Endothelial cell of umbilical vein (primary cell): Measurements from ENCODE around the gene LRRK1. TPM values are rescaled to one million over a fixed set of nuclear protein-coding genes. Genes with fewer than 3 reads are reported as not detected.

Source experiments
- BruUV-seq: library from RNA; stranded (reverse); fragments of 400-500 nt; replicated peaks from 2 replicates; lab custom pipeline; 2021; lab: Mats Ljungman, UMichigan
- CTCF ChIA-PET: fragments of 300-600, 350-600 bp; sonication (Branson Sonifier 250); formaldehyde crosslinking; loops from one replicate; lab custom pipeline; 2021; ENCODE audit warnings: antibody characterized with exemption, inconsistent platforms; lab: Charles Lee
- POLR2A ChIA-PET: fragments of 300-600, 350-600 bp; sonication (Branson Sonifier 250); formaldehyde crosslinking; loops from one replicate; lab custom pipeline; 2021; ENCODE audit warnings: antibody characterized with exemption, inconsistent platforms; lab: Charles Lee
- DNase-seq: peaks from one replicate; pipeline ENCODE4 v3.0.0-alpha.2; 2011; ENCODE audit warnings: low read depth, low spot score
- FAIRE-seq: peaks from 2 replicates; lab custom pipeline; 2011; peaks lifted over from hg19 to GRCh38; lab: Jason Lieb, UNC
- H2AFZ ChIP-seq: 2 replicates; pipeline ENCODE4 v1.6.0; 2012; ENCODE audit warnings: low read depth, low read length, control low read depth, inconsistent platforms
- H3K27ac ChIP-seq: 2 replicates; pipeline ENCODE4 v1.5.1; 2011; ENCODE audit warnings: low read depth, mild to moderate bottlenecking, control low read depth, low read length, moderate library complexity; ENCODE audit not compliant: insufficient read depth
- H3K27me3 ChIP-seq, 2 experiments: 2 replicates each; pipeline versions ENCODE4 v1.6.0 to v1.6.1; 2011; ENCODE audit warnings: low read length in 2 of 2, mixed read lengths in 1 of 2; ENCODE audit not compliant: control insufficient read depth in 2 of 2, insufficient read depth in 2 of 2
- H3K36me3 ChIP-seq, 2 experiments: 2 replicates in 1 of 2; 3 replicates in 1 of 2; pipeline ENCODE4 v1.5.1; 2011; ENCODE audit warnings: low read length in 2 of 2, mild to moderate bottlenecking in 1 of 2, moderate library complexity in 1 of 2; ENCODE audit not compliant: control insufficient read depth in 2 of 2, insufficient read depth in 2 of 2; ENCODE audit errors: extremely low read depth in 1 of 2
- H3K4me1 ChIP-seq: 3 replicates; pipeline ENCODE4 v1.5.1; 2011; ENCODE audit warnings: mild to moderate bottlenecking, low read length; ENCODE audit not compliant: control insufficient read depth, insufficient read depth; ENCODE audit errors: extremely low read depth
- H3K4me2 ChIP-seq: 2 replicates; pipeline ENCODE4 v1.6.1; 2011; ENCODE audit warnings: low read length, control low read depth, mixed read lengths; ENCODE audit not compliant: insufficient read depth
- H3K4me3 ChIP-seq, 3 experiments: fragments of 200-600 bp in 1 of 3; sonication (generic), shearing (Covaris generic) in 1 of 3; replicated peaks in 1 of 3; 2 replicates each; pipeline ENCODE4 v1.5.1; 2011 to 2016; ENCODE audit warnings: control low read depth in 3 of 3, low read length in 3 of 3, mild to moderate bottlenecking in 2 of 3, inconsistent platforms in 1 of 3, low read depth in 1 of 3, moderate library complexity in 1 of 3; ENCODE audit not compliant: insufficient read depth in 1 of 3
- H3K79me2 ChIP-seq: 2 replicates; pipeline ENCODE4 v1.6.0; 2012; ENCODE audit warnings: low read length, inconsistent platforms; ENCODE audit not compliant: control insufficient read depth, insufficient read depth
- H3K9ac ChIP-seq: replicated peaks from 2 replicates; pipeline ENCODE3; 2011; ENCODE audit warnings: low read length, control low read depth; ENCODE audit not compliant: insufficient read depth; ENCODE audit errors: extremely low read depth
- H3K9me1 ChIP-seq: replicated peaks from 3 replicates; pipeline ENCODE4 v1.6.0; 2011; ENCODE audit warnings: mild to moderate bottlenecking, low read length; ENCODE audit not compliant: control insufficient read depth, insufficient read depth; ENCODE audit errors: extremely low read depth
- H3K9me3 ChIP-seq: replicated peaks from 2 replicates; pipeline ENCODE4 v1.5.1; 2012; ENCODE audit warnings: low read length, inconsistent platforms; ENCODE audit not compliant: control insufficient read depth, insufficient read depth
- H4K20me1 ChIP-seq: replicated peaks from 2 replicates; pipeline ENCODE3; 2011; ENCODE audit warnings: mild to moderate bottlenecking, low read length; ENCODE audit not compliant: control insufficient read depth, insufficient read depth; ENCODE audit errors: extremely low read depth
- EZH2 ChIP-seq: IDR thresholded peaks from 2 replicates; pipeline ENCODE4 v1.6.1; 2012; ENCODE audit warnings: borderline replicate concordance, low read depth, mild to moderate bottlenecking, moderate library complexity, low read length, inconsistent platforms; ENCODE audit not compliant: severe bottlenecking
- FOS ChIP-seq: IDR thresholded peaks from 2 replicates; pipeline ENCODE4 v1.6.1; 2011; ENCODE audit warnings: mild to moderate bottlenecking, low read length, moderate library complexity, borderline replicate concordance; ENCODE audit not compliant: insufficient read depth
- GATA2 ChIP-seq: IDR thresholded peaks from 2 replicates; pipeline ENCODE4 v1.7.0; 2011; ENCODE audit warnings: low read depth, mild to moderate bottlenecking, moderate library complexity, mixed read lengths, low read length; ENCODE audit not compliant: insufficient read length, insufficient read depth
- JUN ChIP-seq: IDR thresholded peaks from 2 replicates; pipeline ENCODE4 v1.6.1; 2011; ENCODE audit warnings: borderline replicate concordance, low read depth; ENCODE audit not compliant: insufficient read length, insufficient read depth
- MYC ChIP-seq: IDR thresholded peaks from one replicate; pipeline ENCODE4 v1.6.1; 2011; ENCODE audit warnings: mild to moderate bottlenecking, low read depth, low read length
- POLR2A ChIP-seq: IDR thresholded peaks from 2 replicates; pipeline ENCODE4 v1.6.1; 2012; ENCODE audit warnings: low read depth, mild to moderate bottlenecking, control low read depth, low read length
- POLR2AphosphoS5 ChIP-seq: IDR thresholded peaks from 2 replicates; pipeline ENCODE4 v1.6.1; 2012; ENCODE audit warnings: low read depth, mild to moderate bottlenecking, control low read depth, low read length, moderate library complexity; ENCODE audit not compliant: insufficient read depth
- dilution Hi-C: fragments of 300-500 bp; cut with MboI; formaldehyde crosslinking; loops from one replicate; pipeline ENCODE4 v1.15.0; 2019; ENCODE audit warnings: low sequenced_read_pairs; ENCODE audit not compliant: extremely low pct_ligation_motif_present
- intact Hi-C: fragments of 100-400 bp; cut with micrococcal nuclease; formaldehyde crosslinking; loops from one replicate; pipeline ENCODE4 v1.10.0; 2022
- polyA plus RNA-seq, 4 experiments: library from polyadenylated mRNA; depleted of rRNA in 3 of 4; stranded (reverse) in 3 of 4; unstranded in 1 of 4; fragments of >200 nt; gene quantifications; 2 replicates each; pipeline versions ENCODE4 v1.2.1 to v1.2.3, GENCODE V29; 2011 to 2012; ENCODE audit warnings: missing spikeins in 1 of 4
- total RNA-seq: library from RNA; stranded (reverse); gene quantifications from 2 replicates; pipeline ENCODE4 v1.2.3, GENCODE V29; 2021
- TF ChIP-seq, protein P1 (sequence below): IDR thresholded peaks from 2 replicates; pipeline ENCODE4 v1.6.1; 2011; ENCODE audit not compliant: insufficient read depth, insufficient read length
- TF ChIP-seq, protein P2 (sequence below), 2 donors: IDR thresholded peaks; 1 replicate in 1 of 2; 2 replicates in 1 of 2; pipeline ENCODE4 v1.5.1; 2011; ENCODE audit warnings: low read length in 2 of 2, mild to moderate bottlenecking in 2 of 2, moderate library complexity in 2 of 2, control low read depth in 1 of 2, inconsistent platforms in 1 of 2, low read depth in 1 of 2; ENCODE audit not compliant: insufficient read depth in 1 of 2; ENCODE audit errors: extremely low read depth in 1 of 2

Gene LRRK1
- total and polyA plus RNA-seq, 2 donors (not counting 3 experiments of a cell fraction or from before 2014, with no cell fraction given) = 11.0 to 22.1 TPM

DNA sequence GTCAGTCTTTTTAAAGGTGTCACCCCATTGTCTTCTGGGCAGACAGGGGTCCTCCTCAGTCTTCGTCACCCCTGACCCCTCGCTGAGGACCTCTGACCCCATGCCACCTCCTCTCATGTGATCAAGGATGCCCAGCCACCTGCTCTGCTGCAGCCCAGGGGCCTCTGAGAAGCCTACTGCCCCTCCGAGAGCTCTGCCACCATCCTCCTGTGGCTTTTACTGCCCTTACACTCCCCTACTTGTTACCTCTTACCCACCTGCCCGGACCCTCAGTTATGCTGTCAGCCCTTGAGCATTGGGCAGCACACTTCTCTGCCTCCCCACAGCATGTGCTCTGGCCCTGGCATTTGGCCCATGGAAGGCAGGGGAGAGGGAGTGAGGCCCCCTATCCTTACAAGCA is 123.2 kb downstream of the LRRK1 start:
- ChIA-PET CTCF (no interaction called here), POLR2A (no interaction called here)
- Histone ChIP-seq H3K27me3 (no peaks in the 10 kb centered on the region), H3K9me1 (no peaks in the 10 kb centered on the region), H3K4me3 (no peak overlapping the region), H3K79me2 (no peaks in the 10 kb centered on the region), H3K36me3 (peaks cover 0 to 3% of the 10 kb centered on the region in 2 experiments), H3K9me3 (no peaks in the 10 kb centered on the region), H3K4me2 (no peak overlapping the region), H3K4me1 (no peaks in the 10 kb centered on the region), H2AFZ (no peak overlapping the region), H4K20me1 (no peaks in the 10 kb centered on the region), H3K27ac (no peak overlapping the region), H3K9ac (no peak overlapping the region)
- no TSS peak for BruUV-seq
- TF ChIP-seq MYC = no peak
- no peak for TF ChIP-seq JUN
- TF ChIP-seq, protein P1, sequence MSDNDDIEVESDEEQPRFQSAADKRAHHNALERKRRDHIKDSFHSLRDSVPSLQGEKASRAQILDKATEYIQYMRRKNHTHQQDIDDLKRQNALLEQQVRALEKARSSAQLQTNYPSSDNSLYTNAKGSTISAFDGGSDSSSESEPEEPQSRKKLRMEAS = no peak
- TF ChIP-seq POLR2A = no peak
- TF ChIP-seq EZH2 = no peak
- no peak for TF ChIP-seq GATA2
- TF ChIP-seq FOS = no peak
- dilution Hi-C loops = no loop called here
- DNase-seq = no peak
- intact Hi-C loops = no loop called here
- FAIRE-seq = no peak

DNA sequence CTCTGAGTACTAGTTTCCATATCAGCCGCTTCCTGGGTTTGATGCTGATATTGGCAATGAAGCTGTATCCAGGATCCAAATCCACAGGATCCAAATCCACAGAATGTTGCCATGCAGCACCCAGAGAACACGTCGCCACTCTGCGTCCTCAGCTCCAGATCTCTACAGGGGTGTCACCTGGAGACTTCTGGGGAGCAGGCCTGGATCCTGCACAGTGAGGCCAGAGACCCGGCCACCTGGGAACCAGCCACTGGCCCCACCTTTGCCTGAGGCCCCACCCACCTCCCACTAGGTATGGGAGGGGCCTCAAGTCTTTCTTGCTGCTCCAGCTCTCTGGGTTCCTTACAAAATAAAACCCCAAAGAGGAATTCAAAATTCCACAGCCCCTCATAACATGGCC is 123.9 kb downstream of the LRRK1 start:
- no peak overlapping the region for H3K9ac ChIP-seq
- no peaks in the 10 kb centered on the region for H3K27me3 ChIP-seq
- TF ChIP-seq FOS (no peak), POLR2A (no peak), JUN (no peak), POLR2AphosphoS5 (no peak), EZH2 (no peak), MYC (no peak), GATA2 (no peak)
- TF ChIP-seq, protein P1 = no peak
- TF ChIP-seq, protein P2, sequence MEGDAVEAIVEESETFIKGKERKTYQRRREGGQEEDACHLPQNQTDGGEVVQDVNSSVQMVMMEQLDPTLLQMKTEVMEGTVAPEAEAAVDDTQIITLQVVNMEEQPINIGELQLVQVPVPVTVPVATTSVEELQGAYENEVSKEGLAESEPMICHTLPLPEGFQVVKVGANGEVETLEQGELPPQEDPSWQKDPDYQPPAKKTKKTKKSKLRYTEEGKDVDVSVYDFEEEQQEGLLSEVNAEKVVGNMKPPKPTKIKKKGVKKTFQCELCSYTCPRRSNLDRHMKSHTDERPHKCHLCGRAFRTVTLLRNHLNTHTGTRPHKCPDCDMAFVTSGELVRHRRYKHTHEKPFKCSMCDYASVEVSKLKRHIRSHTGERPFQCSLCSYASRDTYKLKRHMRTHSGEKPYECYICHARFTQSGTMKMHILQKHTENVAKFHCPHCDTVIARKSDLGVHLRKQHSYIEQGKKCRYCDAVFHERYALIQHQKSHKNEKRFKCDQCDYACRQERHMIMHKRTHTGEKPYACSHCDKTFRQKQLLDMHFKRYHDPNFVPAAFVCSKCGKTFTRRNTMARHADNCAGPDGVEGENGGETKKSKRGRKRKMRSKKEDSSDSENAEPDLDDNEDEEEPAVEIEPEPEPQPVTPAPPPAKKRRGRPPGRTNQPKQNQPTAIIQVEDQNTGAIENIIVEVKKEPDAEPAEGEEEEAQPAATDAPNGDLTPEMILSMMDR (IDR thresholded peaks at IDR 0.05; ENCODE audit: extremely low read depth in 1 of 2, insufficient read depth in 1 of 2, low read depth in 1 of 2, low read length in 2 of 2) = no peak
- no peaks in the 10 kb centered on the region for H3K4me1 ChIP-seq
- DNase-seq (no peak), FAIRE-seq (no peak)
- H4K20me1 ChIP-seq = no peaks in the 10 kb centered on the region
- no peak overlapping the region for H3K4me3 ChIP-seq
- H3K36me3 ChIP-seq = peaks cover 0 to 3% of the 10 kb centered on the region in 2 experiments
- H3K4me2 ChIP-seq = no peak overlapping the region
- no peak overlapping the region for H3K27ac ChIP-seq
- H2AFZ ChIP-seq = no peak overlapping the region
- ChIA-PET POLR2A (no interaction called here), CTCF (no interaction called here)
- intact Hi-C loops = no loop called here
- no peaks in the 10 kb centered on the region for H3K79me2 ChIP-seq
- H3K9me3 ChIP-seq = no peaks in the 10 kb centered on the region
- dilution Hi-C loops = no loop called here
- H3K9me1 ChIP-seq = no peaks in the 10 kb centered on the region
- no TSS peak for BruUV-seq
